ENCODE measurements around the gene EPHB4. TPM values are rescaled to one million over a fixed set of nuclear protein-coding genes. Genes with fewer than 3 reads are reported as not detected.
"Not testable (repeated sequence)": the region's sequence is repeated elsewhere in the genome, so short reads cannot be mapped to it uniquely, and the experiment has no call there.

The EPHB4 gene
- total RNA-seq, 1 donor from 2014 or later: 49.1 TPM

DNA sequence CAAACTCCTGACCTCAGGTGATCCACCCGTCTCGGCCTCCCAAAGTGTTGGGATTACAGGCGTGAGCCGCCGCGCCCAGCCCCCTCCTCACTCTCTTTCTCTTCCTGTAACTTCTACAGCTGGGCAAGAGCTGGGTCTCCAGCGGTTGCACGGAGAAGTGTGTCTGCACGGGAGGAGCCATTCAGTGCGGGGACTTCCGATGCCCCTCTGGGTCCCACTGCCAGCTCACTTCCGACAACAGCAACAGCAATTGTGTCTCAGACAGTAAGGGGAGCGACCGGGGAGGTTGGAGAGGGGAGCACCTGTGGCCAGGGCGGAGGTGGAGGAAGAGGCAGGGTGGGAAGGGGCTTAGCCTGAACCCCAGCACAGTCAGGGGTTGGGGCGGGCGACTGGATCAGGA is 41.4 kb downstream of the EPHB4 start:
- no peak for DNase-seq

DNA sequence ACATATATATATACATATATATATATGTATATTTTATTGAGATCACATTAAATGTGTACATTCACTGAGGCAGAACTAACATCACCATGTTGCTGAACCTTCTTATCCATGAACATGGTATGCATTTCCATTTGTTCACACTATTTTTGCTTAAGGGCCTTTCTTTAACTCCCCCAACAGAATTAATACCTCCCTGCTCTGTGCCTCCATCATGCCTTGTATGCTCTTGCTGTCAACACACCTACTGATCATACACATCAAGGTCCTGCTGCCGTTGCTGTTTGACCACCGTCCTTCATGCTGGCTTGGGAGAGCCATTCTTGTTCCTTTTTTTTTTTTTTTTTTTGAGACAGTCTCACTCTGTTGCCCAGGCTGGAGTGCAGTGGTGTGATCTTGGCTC is 43.5 kb downstream of the EPHB4 start:
- no peak for DNase-seq

DNA sequence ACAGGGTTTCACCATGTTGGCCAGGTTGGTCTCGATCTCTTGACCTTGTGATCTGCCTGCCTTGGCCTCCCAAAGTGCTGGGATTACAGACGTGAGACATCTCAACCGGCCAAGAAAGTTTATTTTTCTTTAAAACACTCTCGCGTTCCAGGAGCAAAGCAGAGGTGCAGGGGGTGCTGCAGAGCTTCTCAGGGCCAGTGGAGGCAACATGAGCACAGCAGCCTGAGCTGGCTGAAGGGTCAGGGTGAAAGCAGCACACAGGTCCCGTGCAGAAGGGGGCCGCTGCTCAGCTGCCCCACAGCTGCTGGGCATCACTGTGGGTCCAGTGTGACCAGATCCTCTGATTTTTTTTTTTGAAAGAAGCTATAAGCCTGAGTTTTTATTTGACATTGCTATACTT is 46.1 kb downstream of the EPHB4 start:
- no peak for DNase-seq

DNA sequence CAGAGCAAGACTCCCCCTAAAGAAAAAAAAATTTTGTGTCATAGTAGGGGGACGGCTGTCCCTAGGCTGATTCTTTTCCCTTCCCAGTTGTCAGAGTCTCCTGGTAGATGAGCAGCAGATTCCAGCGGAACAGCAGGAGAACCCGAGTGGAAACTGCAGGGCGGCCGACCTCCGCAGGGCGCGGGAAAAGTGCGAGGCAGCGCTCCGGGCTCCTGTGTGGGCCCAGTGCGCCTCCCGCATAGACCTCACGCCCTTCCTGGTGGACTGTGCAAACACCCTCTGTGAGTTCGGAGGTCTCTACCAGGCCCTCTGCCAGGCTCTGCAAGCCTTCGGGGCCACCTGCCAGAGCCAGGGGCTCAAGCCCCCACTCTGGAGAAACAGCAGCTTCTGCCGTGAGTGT is 48.0 kb downstream of the EPHB4 start:
- no peak for DNase-seq

DNA sequence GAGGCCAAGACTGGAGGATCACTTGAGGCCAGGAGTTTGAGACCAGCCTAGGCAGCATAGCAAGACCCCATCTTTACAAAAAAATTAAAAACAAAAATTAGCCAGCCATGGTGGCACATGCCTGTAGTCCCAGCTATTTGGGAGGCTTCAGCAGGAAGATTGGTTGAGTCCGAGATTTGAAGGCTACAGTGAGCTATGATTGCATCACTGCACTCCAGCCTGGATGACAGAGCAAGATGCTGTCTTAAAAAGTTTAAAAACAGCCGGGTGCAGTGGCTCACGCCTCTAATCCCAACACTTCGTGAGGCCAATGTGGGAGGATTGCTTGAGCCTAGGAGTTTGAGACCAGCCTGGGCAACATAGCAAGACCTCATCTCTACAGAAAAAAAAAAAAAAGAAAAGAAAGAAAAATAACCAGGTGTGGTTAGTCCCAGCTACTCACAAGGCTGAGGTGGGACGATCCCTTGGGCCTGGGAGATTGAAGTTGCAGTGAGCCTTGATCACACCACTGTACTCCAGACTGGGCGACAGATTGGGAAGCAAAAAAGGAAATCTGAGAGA is 49.2 kb downstream of the EPHB4 start:
- no peak for DNase-seq

DNA sequence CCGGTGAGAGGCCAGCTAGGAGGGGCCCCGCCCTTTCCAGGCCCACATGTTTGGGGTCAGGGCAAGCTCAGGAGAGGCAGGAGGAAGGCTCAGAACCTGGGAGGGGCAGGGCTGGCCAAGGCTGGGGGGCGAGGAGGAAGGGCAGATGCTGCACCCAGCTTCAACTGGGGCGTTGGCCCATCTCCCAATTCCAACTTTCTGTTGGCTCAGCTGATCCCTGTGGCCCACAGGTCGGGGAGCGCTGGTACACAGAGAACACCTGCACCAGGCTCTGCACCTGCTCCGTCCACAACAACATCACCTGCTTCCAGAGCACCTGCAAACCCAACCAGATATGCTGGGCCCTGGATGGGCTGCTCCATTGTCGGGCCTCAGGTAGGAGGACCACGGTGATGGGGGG is 53.8 kb downstream of the EPHB4 start:
- no peak for DNase-seq

DNA sequence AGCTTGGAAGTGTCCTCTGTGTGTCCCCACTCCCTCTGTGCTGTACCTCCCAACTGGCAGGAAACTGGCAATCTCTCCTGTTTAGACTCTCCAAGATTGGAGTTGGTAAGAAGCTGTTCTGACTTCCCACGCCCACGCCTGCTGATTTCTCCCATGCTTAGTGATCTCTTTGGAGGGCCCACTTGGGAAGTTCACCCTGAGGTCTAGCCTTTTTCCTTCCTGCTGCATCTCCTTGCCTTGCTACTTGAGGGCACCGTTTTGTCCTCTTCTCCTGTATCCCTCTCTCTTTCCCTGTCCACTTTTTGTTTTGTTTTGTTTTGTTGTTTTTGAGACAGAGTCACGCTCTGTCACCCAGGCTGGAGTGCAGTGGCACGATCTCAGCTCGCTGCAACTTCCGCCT is 58.5 kb downstream of the EPHB4 start:
- no peak for DNase-seq

DNA sequence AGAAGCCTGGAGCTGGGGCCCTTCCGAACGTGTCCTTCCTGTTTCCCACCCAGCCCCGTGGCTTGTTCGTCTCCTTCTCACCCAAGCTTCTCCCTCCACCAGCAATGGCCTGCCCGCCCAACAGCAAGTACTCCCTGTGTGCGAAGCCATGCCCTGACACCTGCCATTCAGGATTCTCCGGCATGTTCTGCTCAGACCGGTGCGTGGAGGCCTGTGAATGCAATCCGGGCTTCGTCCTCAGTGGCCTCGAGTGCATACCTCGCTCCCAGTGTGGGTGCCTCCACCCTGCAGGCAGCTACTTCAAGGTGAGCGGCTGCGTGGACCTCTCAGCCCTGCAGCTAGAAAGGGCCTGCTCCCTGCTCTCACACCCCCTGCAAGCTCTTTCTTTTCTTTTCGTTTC is 62.1 kb downstream of the EPHB4 start:
- DNase-seq: no peak

DNA sequence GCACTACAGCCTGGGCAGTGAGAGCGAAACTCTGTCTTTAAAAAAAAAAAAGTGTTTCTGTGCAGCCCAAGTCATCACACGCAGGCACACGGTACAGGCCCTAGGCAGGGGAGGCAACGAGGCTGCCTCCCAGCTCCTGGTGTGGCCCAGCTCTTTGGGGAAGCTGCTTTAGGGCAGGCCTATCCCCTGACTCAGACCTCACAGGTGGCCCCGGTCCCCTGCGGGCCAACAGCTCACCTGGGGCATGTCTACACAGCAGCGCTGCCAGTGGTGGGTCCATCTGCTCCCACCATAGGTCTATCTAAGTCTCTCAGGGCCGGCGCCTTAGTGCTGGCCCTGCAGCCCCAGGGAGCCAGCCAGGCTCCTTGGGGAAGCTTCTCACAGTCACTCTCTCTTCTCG is 62.5 kb downstream of the EPHB4 start:
- DNase-seq: no peak

DNA sequence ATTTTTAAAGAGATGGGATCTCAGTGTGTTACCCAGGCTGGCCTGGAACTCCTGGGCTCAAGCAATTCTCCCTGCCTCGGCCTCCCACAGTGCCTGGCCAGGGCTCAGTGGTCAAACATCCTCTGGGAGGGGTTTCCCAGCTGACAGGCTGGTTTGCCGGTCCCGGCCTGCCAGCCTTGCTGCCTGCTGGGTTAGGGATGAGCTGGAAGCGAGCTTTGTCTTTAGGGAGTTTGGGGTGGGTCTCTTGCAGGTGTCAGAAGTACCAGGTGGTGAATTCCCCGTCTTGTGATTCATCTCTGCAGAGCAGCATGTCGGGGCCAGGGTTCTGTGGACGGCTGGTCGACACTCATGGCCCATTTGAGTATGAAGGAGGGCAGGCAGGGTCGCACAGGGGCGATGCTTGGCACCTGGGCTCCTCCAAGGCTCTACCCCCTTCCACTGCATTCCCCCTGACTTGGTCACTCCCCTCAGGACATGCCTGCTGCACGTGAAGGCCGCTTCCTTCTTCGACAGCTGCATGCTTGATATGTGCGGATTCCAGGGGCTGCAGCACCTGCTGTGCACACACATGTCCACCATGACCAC is 63.7 kb downstream of the EPHB4 start:
- DNase-seq: peak; percentile 15

DNA sequence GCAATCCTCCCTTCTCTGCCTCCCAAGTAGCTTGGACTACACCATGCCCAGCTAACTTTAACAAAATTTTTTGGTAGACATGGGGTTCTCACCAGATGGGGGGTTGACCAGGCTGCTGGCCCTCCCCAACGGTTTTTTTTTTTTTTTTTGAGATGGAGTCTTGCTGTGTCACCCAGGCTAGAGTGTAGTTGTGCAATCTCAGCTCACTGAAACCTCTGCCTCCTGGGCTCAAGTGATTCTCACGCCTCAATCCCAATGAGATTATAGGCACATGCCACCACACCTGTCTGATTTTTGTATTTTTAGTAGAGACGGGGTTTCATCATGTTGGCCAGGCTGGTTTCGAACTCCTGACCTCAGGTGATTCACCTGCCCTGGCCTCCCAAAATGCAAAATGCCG is 64.5 kb downstream of the EPHB4 start:
- DNase-seq: not testable (repeated sequence)

DNA sequence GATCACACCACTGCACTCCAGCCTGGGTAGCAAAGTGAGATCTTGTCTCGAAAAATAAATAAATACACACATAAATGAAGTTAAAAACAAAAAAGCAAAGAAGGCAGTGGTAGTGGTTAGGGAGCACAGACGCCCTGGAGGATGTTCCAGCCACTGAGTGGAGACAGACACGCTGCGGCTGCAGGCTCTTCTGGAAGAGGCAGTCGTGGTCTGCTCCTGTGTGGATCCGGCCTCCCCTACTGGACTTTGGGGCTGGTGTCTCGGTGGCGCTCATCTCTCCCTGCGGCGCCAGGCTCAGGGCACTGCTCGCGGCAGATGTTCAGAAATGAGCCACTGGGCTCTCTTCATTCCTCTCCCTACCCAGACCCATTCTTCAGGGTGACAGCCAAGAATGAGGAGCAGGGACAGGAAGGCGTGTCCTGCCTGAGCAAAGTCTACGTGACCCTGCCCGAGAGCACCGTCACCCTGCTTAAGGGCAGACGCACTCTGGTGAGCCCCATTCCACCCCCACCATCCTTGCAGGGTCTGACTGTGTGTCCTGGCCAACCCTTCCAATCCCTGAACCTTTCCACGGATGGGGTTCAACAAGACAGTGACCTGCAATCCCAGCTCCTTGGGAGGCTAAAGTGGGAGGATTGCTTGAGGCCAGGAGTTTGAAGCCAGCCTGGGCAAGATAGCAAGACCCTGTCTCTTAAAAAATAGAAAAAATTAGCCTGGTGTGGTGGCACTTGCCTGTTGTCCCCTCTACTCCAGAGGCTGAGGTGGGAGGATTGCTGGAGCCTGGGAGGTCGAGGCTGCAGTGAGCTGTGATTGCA is 67.8 kb downstream of the EPHB4 start:
- DNase-seq: no peak

DNA sequence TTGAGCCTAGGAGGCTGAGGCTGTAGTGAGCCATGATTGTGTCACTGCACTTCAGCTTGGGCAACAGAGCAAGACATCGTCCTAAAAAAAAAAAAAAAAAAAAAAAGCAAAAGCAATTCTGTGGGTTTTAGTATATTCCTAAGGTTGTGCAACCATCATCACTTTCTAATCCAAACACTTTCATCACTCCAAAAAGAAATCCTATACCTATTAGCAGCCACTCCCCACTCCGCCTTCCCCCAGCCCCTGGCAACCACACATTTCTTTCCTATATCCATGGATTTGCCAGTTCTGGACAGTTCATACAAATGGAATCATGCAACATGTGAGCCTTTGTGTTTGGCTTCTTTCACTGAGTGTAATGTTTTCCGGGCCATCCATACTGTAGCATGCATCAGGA is 73.6 kb downstream of the EPHB4 start:
- no peak for DNase-seq

DNA sequence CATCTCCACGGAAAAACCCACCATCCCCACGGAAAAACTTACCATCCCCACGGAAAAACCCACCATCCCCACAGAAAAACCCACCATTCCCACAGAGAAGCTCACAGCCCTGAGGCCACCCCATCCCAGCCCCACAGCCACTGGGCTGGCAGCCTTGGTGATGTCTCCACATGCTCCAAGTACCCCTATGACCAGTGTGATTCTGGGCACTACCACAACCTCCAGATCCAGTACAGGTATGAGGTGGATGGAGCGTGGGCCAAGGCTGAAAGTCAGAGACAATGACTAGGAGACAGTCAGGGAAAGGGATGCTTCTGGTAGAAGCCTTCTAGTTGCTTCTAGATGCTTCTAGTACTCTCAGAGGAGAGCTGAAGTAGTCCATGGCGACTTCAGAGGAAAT is 74.3 kb downstream of the EPHB4 start:
- DNase-seq: no peak

Small RNA genes lying within 50 kb of the gene (small RNA-seq; reads per million reads assigned to genes)
- not detected for gene RN7SL750P (ENCODE audit: low replicate concordance)

Other genes starting within 250 kb of the EPHB4 start
- gene LRCH4, start 241.4 kb downstream of the EPHB4 start, total RNA-seq: 30.1 TPM
- 1.2 TPM for gene FBXO24, start 241.2 kb downstream of the EPHB4 start, total RNA-seq
- gene PCOLCE, start 225.2 kb downstream of the EPHB4 start, total RNA-seq: 88.0 TPM
- gene MOSPD3, start 215.0 kb downstream of the EPHB4 start, total RNA-seq: 4.4 TPM
- gene TFR2, start 186.0 kb downstream of the EPHB4 start, total RNA-seq: 1.3 TPM
- gene ACTL6B, start 171.1 kb downstream of the EPHB4 start, total RNA-seq: not detected
- gene GNB2, start 153.8 kb downstream of the EPHB4 start, total RNA-seq: 87.1 TPM
- 28.2 TPM for gene GIGYF1, start 133.3 kb downstream of the EPHB4 start, total RNA-seq
- 23.1 TPM for gene POP7, start 121.4 kb downstream of the EPHB4 start, total RNA-seq
- gene EPO, start 107.1 kb downstream of the EPHB4 start, total RNA-seq: not detected
- gene ZAN, start 93.9 kb downstream of the EPHB4 start, total RNA-seq: not detected
- gene SLC12A9, start 25.2 kb upstream of the EPHB4 start, total RNA-seq: 14.2 TPM
- gene TRIP6, start 39.9 kb upstream of the EPHB4 start, total RNA-seq: 38.6 TPM
- gene SRRT, start 47.6 kb upstream of the EPHB4 start, total RNA-seq: 54.8 TPM
- 2.7 TPM for gene UFSP1, start 62.2 kb upstream of the EPHB4 start, total RNA-seq
- 112 TPM for gene ACHE, start 68.4 kb upstream of the EPHB4 start, total RNA-seq
- not detected for gene MUC3A, start 122.0 kb upstream of the EPHB4 start, total RNA-seq
- gene MUC12, start 142.0 kb upstream of the EPHB4 start, total RNA-seq: not detected
- gene MUC17, start 192.6 kb upstream of the EPHB4 start, total RNA-seq: not detected